ENCODE measurements around the gene MARCHF3.

MARCHF3 gene

DNA sequence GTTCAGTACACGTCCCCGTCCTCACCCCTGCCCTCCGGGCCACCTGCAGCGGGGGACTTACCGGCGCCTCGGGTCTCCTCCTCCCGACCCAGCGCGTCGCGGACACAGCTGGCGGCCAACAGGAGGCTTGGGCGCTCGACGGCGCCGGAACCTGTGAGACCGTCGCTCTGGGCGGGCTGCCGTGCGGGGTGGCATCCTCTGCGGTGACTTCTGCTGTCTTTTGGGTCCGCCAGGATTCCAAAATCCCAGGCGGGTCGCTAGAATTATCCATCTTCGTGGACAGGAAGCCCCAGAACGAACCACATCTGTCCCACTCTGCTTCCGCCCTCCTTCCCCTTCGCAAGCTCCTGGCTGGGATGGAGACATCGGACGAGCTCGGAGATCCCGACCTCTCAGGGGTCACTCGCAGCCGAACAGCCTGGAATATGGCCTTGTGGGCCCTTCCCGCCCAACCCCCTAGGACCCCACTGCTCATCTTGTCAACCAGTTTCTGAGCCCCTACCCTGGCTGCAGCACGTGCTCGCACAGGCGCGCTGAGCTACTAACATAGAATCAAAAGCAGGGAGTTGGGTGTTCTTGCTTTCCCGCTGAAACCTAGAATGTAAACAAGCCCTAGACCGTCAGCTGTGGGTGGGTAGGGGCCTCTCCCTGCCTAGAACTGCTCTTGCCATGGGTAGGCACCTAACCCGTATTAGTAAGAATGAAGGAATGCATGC, 947 bp upstream of the MARCHF3 start:
- H3K9me2 ChIP-seq (replicated peaks; ENCODE audit: low read depth, low read length), result no peaks in the 10 kb centered on the region

GRCh38 chr5:127029581-127030258, 638 bp downstream of the MARCHF3 start:
- no peaks in the 10 kb centered on the region for H3K9me2 ChIP-seq (replicated peaks; ENCODE audit: low read depth, low read length)
- TF ChIP-seq EZH2phosphoT487 (IDR thresholded peaks at IDR 0.05; ENCODE audit: borderline replicate concordance) (no peak), CTCF (conservative IDR thresholded peaks at IDR 0.05; ENCODE audit: low read length) (peak; percentile 38)
- H3K79me2 ChIP-seq (ENCODE audit: insufficient read depth, low read length), result peaks cover 38% of the 10 kb centered on the region
- no peaks in the 10 kb centered on the region for H3F3A ChIP-seq (ENCODE audit: low read depth)
- H3K27me3 ChIP-seq (ENCODE audit: insufficient read depth, low read length, poor library complexity, severe bottlenecking), result no peaks in the 10 kb centered on the region
- peak overlapping the region; percentile 78 for H3K4me3 ChIP-seq (ENCODE audit: low read length, poor library complexity, severe bottlenecking)
- no peaks in the 10 kb centered on the region for H3K36me3 ChIP-seq (ENCODE audit: insufficient read depth, low read length)
- peaks cover 27% of the 10 kb centered on the region for H3K4me1 ChIP-seq (ENCODE audit: insufficient read depth, low read length, poor library complexity, severe bottlenecking)
- peaks cover 3% of the 10 kb centered on the region for H4K20me1 ChIP-seq (ENCODE audit: insufficient read depth, low read length, poor library complexity, severe bottlenecking)
- peak overlapping the region; percentile 79 for H3K9ac ChIP-seq (ENCODE audit: low read depth, low read length, poor library complexity, severe bottlenecking)
- peak overlapping the region; percentile 83 for H2AFZ ChIP-seq (ENCODE audit: low read length)
- peak overlapping the region; percentile 98 for H3K4me2 ChIP-seq (ENCODE audit: low read depth, low read length, poor library complexity, severe bottlenecking)
- H3K9me3 ChIP-seq (ENCODE audit: insufficient read depth, low read depth, low read length), result no peaks in the 10 kb centered on the region

More for the DNA sequence above, 947 bp upstream of the MARCHF3 start:
- Histone ChIP-seq H3K79me2 (ENCODE audit: insufficient read depth, low read length) (peaks cover 33% of the 10 kb centered on the region), H3F3A (ENCODE audit: low read depth) (no peaks in the 10 kb centered on the region), H3K9ac (ENCODE audit: low read depth, low read length, poor library complexity, severe bottlenecking) (peak overlapping the region; percentile 76), H3K9me3 (ENCODE audit: insufficient read depth, low read depth, low read length) (no peaks in the 10 kb centered on the region), H4K20me1 (ENCODE audit: insufficient read depth, low read length, poor library complexity, severe bottlenecking) (peaks cover 3% of the 10 kb centered on the region), H3K36me3 (ENCODE audit: insufficient read depth, low read length) (no peaks in the 10 kb centered on the region), H3K4me3 (ENCODE audit: low read length, poor library complexity, severe bottlenecking) (peak overlapping the region; percentile 78), H2AFZ (ENCODE audit: low read length) (peak overlapping the region; percentile 84; the same call in 1 of the 2 replicates), H3K4me2 (ENCODE audit: low read depth, low read length, poor library complexity, severe bottlenecking) (peak overlapping the region; percentile 98), H3K27me3 (ENCODE audit: insufficient read depth, low read length, poor library complexity, severe bottlenecking) (no peaks in the 10 kb centered on the region), H3K4me1 (ENCODE audit: insufficient read depth, low read length, poor library complexity, severe bottlenecking) (peaks cover 21% of the 10 kb centered on the region)
- no peak for TF ChIP-seq EZH2phosphoT487 (IDR thresholded peaks at IDR 0.05; ENCODE audit: borderline replicate concordance)
- TF ChIP-seq CTCF (conservative IDR thresholded peaks at IDR 0.05; ENCODE audit: low read length), result no peak

DNA sequence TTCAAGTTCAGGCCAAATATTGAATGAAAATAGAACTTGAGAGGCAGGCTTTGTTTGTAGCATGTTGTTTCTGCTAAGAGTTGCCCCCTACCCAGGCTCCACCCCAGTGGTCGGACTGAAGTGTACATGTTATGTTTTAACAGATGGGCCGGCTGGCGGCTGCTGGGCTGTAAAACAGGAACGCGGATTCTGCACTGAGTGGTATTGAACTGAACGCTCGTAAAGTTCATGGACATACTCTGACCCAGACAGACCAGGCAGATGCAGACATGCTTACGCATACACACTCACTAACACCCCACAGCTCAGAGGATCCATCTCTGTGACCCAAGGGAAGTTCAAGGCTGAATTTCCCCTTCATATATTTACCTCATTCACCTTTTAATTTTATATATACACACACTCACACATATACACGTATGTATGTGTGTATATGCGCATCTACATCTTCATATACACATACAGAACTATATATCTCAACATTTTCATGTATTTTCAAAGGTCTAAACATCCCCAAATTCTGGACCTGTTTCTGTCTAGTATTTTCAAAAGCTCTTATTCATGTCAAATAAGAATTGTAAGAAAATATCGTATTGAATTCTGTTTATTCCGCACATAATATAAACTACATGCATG, 1.4 kb downstream of the MARCHF3 start:
- H3K4me3 ChIP-seq (ENCODE audit: low read length, poor library complexity, severe bottlenecking), result peak overlapping the region; percentile 78
- no peaks in the 10 kb centered on the region for H3K27me3 ChIP-seq (ENCODE audit: insufficient read depth, low read length, poor library complexity, severe bottlenecking)
- peak overlapping the region; percentile 98 for H3K4me2 ChIP-seq (ENCODE audit: low read depth, low read length, poor library complexity, severe bottlenecking)
- H4K20me1 ChIP-seq (ENCODE audit: insufficient read depth, low read length, poor library complexity, severe bottlenecking), result peaks cover 3% of the 10 kb centered on the region
- H3K9me3 ChIP-seq (ENCODE audit: insufficient read depth, low read depth, low read length), result no peaks in the 10 kb centered on the region
- H3K9me2 ChIP-seq (replicated peaks; ENCODE audit: low read depth, low read length), result no peaks in the 10 kb centered on the region
- TF ChIP-seq EZH2phosphoT487 (IDR thresholded peaks at IDR 0.05; ENCODE audit: borderline replicate concordance) (no peak), CTCF (conservative IDR thresholded peaks at IDR 0.05; ENCODE audit: low read length) (no peak)
- peak overlapping the region; percentile 79 for H3K9ac ChIP-seq (ENCODE audit: low read depth, low read length, poor library complexity, severe bottlenecking)
- no peaks in the 10 kb centered on the region for H3F3A ChIP-seq (ENCODE audit: low read depth)
- H3K36me3 ChIP-seq (ENCODE audit: insufficient read depth, low read length), result no peaks in the 10 kb centered on the region
- peaks cover 33% of the 10 kb centered on the region for H3K4me1 ChIP-seq (ENCODE audit: insufficient read depth, low read length, poor library complexity, severe bottlenecking)
- H3K79me2 ChIP-seq (ENCODE audit: insufficient read depth, low read length), result peaks cover 38% of the 10 kb centered on the region
- H2AFZ ChIP-seq (ENCODE audit: low read length), result no peak overlapping the region

All from Loucy (cell line).